ENCODE results near the gene ALPL.

Gene ALPL

DNA sequence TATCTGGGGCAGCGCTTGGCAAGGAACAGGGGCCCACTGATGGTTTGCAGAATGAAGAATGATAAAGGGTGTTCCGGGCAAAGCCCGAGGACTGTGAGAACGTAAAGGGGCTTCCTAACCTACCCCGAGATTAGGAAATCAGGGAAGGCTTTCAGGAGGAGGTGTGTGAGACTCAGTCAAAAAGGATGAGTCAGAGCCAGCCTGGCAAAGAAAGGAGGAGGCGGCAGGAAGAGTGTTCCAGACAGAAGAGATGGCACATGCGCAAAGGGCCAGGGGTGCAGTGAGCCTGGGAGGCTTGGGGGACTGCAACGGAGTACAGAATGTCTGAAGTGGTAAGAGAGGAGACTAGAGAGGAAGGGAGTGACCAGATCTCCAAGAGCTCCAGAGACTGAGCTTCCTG is 89.7 kb downstream of the ALPL start:
- no peak for DNase-seq (ENCODE audit: low read depth in 2 of 2)

DNA sequence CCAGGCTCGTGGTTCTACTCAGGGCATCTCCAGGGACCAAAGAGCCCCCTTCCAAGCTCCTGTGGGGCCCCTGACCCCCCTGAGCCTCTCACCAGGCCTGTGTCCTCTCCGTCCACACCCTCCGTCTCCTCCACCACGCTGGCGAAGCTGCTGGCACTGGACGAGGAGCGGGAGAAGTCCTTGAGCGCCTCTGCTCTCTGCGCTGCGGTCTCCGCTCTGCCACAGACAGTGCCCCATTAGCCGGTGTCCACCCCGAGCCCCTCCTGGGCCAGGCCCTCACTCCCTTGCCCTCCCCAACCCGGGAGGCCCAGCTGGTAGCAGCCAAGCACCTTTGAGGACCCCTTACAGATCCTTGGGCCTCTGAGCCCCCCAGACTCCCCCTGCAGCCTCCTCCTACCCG is 90.2 kb downstream of the ALPL start:
- no peak for DNase-seq (ENCODE audit: low read depth in 2 of 2)

DNA sequence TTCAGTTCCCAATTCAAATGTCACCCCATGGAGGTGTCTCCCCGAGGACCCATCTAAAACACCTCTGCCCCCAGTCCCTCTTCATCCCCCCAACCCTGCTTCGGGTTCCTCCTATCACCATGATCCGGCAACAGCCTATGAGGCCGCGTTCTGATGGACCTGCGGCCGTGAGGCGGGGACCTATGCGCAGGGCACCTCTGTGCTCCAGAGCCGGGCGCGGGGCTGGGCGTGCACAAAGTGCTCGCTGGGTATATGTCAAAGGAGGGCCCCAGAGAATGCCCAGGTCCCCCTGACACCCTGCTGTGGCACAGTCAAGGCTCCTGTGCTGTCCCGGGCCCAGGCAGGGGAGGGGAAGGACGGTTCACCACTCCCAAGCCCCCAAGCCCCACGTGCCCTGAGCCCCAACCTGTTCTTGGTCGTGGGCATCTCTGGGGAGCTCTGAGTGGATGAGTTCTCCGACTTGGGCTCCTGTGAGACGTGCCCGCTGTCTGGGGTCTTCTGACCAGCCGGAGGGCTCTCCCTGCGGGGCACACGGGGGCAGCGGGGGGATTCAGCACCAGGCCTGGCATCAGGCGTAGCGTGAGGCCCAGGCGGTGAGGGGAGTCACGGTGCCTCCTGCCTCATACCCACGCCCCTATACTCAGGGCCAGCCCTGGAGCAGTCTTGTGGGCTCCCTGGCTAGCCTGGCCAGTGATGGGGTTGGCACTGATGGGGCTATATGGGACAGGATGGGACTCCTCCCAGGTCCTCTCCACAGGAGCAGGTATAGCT is 92.2 kb downstream of the ALPL start:
- DNase-seq (ENCODE audit: low read depth in 2 of 2): no peak

DNA sequence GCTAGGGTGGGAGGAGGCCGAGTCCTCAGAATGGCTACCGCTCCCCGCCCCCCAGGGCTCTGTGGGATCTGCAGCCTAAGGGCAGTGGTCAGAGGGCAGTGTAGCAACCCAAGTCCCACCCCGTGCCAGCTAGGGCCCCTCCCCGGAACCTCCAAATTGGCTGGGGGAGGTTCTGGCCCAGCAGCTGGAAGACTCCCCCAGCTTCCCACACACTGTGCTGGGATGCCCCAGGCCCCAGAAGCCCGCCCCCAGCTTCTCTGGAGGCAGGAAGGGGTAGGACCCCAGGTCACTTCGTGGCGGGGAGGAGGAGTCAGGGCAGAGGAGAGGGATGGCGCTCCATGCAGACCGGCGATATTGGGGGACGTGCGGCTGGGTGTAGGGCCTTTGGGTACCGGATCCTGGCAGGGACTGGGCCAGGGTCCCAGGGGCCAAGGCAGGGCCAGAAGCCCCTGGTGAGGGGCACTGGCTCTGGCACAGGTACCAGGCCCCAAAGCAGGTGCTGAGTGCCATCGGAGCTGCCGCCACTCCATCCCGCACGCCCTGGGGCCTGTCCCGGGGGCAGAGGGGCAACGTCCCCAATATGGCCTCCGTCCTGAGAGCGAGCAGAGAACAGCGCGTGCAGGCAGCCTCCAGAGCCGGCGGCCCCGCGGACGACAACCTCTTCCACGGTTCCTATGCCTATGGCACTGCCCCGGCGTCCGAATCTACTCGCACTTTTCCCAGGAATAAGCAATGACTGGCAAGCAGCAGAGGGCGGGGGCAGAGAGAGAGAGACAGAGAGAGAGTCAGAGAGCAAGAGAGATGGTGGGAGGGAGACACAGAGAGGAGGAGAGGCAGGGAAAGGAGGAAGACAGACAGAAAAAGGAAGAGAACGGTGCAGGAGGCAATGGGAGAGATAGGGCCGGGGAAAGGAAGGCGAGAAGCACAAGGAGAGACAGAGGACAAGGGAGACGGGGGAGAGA is 94.2 kb downstream of the ALPL start:
- no peak for DNase-seq (ENCODE audit: low read depth in 2 of 2)

DNA sequence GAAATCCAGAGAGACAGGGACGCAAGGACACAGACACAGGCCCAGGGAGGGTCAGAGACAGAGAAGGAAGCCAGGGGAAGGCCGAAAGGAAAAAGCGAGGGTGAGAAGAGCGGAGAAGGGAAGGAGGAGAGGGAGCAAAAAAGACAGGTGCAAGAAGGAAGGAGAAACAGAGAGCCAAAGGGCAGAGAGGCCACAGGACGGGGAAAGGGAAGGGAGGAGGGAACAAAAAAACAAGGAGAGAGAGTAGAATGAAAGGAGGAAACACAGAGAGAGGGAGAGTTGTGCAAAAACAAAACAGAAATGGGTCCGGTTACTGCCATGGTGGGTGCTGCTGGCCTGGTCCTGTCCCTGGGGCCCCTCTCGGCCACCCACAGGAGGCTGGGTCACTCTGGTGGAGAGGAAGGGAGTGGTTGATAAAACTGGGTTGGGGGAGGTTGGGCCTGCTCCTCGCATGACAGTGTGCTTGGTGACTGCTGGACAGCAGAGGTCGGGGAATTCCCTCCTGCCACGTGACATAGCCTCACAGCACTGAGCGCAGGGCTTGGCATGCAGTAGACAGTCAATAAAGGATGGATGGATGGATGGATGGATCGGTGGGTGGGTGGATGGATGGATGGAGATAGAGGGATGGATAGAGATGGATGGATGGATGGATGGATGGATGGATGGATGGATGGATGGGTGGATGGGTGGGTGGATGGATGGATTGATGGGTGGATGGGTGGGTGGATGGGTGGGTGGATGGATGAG is 95.2 kb downstream of the ALPL start:
- DNase-seq (ENCODE audit: low read depth in 2 of 2): no peak

DNA sequence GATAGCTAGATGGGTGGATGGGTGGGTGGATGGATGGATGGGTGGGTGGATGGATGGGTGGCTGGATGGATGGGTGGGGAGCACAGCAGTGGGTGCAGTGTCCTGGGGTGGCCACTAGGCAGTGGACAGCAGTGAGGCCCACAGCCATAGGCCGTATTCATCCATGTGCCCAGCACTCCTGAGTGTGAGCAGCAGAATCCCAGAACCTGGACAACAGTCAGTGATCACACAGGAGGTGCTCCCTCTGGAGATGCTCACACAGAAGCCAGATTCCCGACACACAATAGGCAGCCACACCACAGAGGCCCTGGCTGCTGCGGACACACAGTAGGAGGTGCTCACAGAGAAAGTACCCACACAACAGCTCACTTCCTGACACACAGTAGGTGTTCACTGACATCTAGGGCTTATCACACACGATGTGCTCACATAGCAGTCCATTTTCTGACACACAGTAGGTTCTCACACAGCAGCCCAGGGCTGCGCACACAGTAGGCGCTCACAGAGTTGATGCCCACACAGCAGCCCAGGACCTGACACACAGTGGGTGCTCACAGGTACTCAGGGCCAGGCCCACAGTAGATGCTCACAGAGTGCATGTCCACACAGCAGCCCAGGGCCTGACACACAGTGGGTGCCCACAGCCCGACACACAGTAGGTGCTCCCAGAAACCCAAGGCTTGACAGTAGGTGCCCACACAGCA is 95.9 kb downstream of the ALPL start:
- no peak for DNase-seq (ENCODE audit: low read depth in 2 of 2)

DNA sequence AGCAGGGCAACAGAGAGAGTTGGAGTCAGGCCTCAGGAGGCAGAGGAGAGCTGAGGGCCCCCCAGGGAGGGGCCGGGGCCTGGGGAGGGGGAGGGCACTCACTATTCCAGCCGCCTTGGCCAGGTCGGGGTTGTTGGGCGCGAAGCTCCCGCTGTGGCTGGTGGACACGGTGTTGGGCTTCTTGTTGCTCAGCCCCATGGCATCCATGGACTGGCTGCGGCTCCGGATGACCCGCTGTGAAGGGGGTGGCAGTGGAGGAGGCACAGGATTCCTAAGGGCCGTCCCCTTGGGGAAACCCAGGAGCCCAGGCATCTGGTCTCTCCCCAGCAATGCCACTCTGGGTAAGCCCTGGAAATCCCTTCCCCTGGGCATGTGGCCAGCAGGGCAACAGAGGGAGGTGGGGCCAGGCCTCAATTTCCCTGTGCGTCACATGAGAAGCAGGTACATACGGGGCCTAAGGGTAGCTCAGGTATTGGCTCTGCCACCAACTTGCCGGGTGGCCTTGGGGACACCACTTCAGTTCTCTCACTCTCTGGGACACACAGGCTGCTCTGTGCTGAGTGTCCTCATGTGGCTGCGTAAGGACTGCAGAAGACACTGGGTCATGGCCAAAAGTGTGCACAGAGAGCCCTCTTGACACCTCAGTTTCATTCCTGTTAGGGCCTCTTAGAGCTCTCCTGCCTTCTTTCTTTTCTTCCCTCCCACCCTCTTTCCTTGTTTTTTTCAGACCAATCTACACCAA is 96.9 kb downstream of the ALPL start:
- no peak for DNase-seq (ENCODE audit: low read depth in 2 of 2)

DNA sequence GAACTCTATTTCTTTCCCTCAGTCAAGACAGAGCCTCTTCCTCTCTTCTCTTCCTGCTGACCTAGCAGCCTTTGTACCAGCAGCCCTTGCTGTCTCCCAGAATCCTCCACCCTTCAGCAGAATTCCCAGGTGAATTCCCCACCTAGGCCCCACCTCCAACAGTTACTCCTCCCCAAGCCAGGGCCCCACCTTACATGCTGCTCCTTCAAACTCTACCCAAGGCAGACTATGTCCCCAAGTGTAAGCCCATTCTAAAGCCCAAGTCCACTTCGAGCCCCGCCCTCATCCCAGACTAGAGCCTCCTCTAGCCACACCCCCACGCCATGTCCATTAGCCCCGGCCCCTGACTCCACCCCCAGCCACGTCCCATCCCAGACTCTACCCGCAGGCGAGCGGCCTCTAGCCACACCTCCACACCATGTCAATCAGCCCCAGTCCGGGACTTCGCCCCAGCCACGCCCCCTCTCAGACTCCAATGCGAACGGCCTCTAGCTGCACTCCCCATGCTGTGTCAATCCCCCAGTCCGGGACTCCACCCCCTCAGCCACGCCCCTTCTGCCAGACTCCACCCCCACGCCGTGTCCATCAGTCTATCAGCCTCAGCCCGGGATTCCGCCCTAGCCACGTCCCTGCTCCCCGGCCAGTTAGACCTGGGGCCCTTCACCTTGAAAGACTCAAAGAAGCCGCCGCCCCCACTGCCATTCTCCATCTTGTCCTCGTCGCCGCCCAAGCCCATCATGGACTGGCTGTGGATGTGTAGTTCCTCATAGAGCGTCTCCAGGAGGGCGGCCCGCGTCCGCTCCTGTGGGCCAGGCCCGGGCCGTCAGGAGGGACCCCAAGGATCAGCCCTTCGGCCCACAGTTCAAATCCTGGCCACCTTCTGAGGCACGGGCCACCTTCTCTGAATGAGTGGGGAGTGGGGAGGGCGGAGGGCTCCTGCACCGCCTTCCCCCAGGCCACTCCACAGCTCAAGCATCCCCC is 98.6 kb downstream of the ALPL start:
- peak; percentile 18 to 31 for DNase-seq (ENCODE audit: low read depth in 2 of 2)

DNA sequence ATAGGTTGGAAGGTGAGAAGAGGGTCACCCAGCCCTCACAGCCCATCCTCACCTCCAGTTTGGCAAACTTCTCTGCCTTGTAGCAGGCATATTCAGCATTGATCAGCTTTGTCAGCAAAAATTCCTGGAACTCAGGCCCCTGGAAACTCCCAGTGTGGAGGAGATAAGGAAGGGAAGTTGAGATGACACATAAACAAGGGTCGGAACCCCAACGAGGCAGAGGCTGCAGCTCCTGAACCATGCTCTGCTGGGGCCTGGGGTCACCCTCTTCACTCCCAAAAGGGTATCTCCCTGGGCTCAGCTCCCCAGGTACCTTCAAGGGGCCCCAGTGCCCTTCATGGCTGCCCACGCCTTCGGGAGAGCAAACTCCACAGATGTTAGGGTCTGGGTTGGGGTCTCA is 99.6 kb downstream of the ALPL start:
- DNase-seq (ENCODE audit: low read depth in 2 of 2): no peak

DNA sequence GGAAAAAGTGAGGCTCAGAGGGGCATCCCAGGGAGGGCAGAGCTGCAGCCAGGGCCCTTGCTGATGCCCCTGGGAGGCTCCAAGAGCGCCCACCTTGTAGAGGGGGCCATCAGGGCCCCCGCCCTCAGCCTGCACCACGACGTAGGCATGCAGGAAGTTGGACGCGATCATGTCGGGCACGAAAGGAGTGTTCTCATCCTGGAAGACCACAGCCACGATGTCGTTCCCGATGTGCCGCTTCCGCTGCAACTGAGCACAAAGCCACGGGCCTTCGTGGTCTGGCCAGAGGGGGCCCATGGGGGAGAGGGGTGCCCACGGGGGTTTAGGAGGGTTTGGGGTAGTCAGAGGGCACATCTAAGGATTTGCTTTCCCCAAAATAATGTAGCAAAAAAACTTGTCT is 100.8 kb downstream of the ALPL start:
- DNase-seq (ENCODE audit: low read depth in 2 of 2): no peak

DNA sequence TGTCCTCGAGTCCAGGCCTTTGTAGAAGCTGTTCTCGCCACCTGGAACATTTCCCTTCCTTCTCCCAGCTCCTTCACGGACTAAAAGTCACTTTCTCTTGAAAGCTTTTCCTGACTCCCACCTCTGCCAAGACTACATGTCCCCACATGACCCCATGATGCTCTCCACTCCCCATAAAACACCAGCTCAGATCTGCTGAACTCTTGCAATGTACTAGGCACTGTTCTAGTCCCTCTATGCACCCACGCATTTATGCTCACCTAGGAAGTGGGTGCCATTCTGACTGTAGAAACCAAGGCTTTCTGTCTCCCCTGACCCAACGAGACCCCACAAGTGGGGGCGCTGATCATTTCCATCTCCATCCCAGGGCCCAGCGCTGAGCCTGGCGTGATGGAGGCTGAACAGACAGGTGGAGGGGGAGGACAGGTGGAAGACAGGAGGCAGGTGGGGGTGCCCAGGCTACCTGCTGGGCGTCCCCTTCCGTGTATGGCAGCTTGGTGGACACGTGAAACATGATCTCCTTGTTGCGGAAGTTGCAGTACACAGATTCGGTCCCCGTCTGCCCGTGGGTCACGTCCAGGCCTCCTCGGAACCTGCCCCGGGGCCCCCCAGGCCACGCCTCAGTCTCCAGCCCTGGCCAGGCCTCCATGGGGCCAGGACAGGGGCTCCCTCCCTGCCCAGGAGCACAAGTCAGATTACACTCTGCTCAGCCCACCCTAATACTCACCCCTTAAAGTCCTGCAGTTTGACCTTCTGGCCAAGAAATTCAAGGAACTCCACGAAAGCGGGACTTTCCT is 102.0 kb downstream of the ALPL start:
- no peak for DNase-seq (ENCODE audit: low read depth in 2 of 2)

DNA sequence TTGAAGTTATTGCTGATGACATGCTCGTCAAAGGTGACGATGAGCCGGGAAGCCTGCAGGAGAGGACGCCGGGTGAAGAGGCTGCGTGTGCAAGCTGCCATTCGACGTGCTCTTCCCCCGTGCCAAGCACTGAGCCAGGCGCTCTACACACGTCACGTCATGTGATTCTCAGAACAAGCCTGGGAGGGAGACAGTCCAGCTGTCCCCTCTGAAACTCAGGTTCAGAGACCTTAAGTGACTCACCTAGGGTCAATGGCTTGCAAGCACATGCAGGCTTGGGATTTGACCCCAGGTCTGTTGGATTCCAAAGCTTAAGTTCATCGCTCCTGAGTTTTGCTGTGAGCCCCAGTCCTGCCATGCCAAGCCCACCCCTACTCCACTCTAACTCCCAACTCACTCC is 102.8 kb downstream of the ALPL start:
- no peak for DNase-seq (ENCODE audit: low read depth in 2 of 2)

DNA sequence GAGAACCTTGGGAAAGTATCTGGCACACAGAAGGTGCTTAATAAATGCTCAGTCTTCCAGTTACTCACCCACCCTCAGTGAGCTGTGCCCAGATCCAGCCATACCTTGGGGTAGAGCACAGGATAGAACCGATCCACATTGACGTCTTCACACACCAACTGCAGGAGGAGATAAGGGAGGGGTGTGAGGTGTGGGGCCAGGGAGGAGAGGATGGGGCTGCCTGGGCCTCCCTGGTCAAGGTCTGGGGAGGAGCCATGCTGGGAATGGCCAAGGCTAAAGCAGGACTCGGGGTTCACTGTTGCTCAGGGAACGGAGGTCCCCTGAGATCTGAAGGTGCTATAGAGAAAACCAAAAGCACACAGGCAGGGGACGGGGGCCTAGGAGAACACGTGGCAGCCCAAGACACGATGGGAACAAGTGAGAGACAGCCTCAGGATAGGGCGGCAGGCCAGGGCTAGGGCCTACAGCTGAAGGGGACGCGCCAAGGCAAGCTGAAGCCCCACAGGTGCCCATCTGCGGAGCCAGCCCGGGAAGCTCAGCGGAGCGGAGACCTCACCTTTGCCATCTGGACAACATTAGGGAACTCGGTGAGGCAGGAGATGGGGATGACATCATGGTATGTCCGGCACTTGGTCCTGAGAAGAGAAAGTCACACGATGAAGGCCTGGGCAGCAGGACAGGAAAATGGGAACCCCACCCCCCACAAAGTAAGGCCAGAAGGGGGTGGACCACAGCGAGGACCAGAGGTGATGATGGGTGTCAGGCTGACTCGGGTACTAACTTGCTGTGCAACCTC is 104.0 kb downstream of the ALPL start:
- no peak for DNase-seq (ENCODE audit: low read depth in 2 of 2)

DNA sequence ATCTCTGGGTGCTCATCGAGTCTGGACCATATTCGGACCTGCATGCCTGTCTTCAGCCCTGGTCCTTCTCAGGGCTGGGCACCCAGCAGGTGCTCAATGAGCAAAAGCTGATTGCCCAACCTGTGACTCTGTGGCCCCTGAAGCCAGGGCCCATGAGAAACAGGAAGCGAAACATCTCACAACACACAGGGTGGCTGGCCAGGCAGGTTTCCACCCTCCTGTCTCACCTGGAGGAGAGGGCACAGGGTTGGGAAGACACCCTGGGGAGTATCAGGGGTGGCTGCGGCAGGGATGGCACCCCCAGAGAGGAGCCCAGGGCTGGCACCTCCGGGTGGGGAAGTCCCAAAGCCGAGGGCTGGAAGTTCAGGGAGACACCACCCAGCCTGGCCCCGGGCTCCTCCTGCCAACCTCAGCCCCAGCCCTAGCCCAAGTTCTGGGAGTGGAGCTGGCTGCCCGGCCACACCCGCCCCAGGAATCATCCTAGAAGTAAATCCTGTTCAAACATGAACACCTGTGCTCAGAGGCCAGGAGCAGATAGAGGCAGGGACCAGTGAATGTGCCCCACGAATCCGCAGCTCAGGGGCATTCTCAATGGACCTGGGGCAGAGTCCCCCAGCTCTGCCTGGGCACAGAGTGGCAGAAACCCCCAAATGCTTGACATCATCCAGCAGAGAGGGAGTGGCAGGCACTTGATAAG is 105.3 kb downstream of the ALPL start:
- no peak for DNase-seq (ENCODE audit: low read depth in 2 of 2)

DNA sequence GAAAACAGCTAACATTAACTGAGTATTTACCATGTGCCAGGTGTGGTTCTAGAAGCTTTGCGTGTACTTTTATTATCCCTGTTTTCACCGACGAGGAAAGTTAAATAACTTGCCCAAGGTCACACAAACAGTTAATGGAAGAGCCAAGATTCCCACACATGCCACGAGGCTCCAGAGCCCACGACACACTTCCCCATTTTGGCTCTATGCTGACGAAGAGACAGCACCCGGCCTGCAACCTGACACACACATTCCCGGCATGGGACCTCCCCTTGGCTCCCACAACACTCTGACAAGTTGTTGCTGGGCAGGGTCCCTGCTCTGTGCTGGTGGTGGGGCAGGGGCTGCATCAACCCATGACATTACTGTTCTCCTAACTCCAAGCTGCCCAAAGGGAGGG is 107.1 kb downstream of the ALPL start:
- DNase-seq (ENCODE audit: low read depth in 2 of 2): no peak

DNA sequence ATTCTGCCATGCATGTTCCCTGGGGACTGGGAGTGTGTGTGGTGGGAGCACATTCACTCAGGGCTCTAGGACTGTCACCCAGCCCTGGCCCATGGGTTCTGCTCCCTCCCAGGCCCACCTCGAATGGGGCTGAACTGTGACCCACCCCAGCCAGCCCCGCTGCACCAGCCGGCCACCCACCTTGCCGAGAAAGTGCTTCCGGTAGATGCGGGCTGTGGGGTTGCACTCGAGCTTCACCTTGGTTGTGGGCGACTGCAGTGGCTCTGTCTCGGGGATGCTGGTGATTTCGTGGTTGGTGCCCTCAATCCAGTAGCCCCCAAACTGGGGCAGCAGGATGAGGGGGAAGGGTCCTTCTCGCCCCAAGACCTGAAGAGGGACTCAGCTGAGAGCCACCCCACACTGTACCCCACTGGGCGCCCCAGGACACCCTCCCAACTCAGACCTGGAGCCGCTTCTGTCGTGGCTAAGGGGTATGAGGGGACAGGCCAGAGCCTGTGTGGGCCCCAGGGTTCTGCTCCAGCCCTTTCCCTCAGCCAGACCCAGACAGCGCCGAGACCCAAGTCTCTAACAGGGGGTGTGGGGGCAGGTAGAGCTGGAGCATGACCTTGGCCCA is 108.0 kb downstream of the ALPL start:
- no peak for DNase-seq (ENCODE audit: low read depth in 2 of 2)

DNA sequence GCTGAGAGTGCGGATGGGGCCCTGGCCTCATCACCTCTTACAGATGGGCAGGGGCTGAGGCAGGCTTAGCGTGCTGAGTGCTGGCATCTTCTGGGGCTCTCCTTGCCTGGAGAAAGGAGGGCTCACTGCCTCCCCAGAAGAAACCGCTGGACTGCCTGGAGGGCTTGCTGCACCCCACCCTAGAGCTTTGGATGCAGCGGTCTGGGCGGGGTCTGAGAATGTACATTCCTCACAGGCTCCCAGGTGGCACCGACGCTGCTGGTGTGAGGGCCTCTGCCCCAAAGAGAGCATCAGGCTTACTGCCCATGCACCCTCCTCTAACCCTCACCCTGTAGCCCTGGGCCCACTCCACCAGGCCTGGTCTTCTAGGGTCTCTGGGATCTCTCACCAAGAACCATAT is 108.8 kb downstream of the ALPL start:
- no peak for DNase-seq (ENCODE audit: low read depth in 2 of 2)
